Colonic mucosa (tissue), 4 donors: ENCODE measurements around the gene OR5H15. TPM values are rescaled to one million over a fixed set of nuclear protein-coding genes. Genes with fewer than 3 reads are reported as not detected.
"Not testable (repeated sequence)": the region's sequence is repeated elsewhere in the genome, so short reads cannot be mapped to it uniquely, and the experiment has no call there.

ENCODE experiments used
- DNase-seq: peaks from one replicate; pipeline ENCODE4 v3.0.0-alpha.2; 2020
- H3K27ac ChIP-seq: fragments of 200-600 bp; one replicate; pipeline ENCODE4 v1.8.0; 2021
- H3K27me3 ChIP-seq: fragments of 200-600 bp; one replicate; pipeline ENCODE4 v1.8.0; 2021
- H3K36me3 ChIP-seq: fragments of 200-600 bp; one replicate; pipeline ENCODE4 v1.8.0; 2021
- H3K4me1 ChIP-seq: fragments of 200-600 bp; one replicate; pipeline ENCODE4 v1.8.0; 2021; ENCODE audit warnings: mild to moderate bottlenecking
- H3K4me3 ChIP-seq: fragments of 200-600 bp; one replicate; pipeline ENCODE4 v1.8.0; 2021
- H3K9ac ChIP-seq, 2 donors: one replicate each; pipeline ENCODE4 v1.7.0; 2013; ENCODE audit warnings: control low read depth in 2 of 2, low read depth in 2 of 2, low read length in 2 of 2
- H3K9me3 ChIP-seq: fragments of 200-600 bp; one replicate; pipeline ENCODE4 v1.8.0; 2021
- CTCF ChIP-seq: fragments of 200-600 bp; IDR thresholded peaks from one replicate; pipeline ENCODE4 v1.8.0; 2022; ENCODE audit warnings: antibody characterized with exemption, mild to moderate bottlenecking
- intact Hi-C: fragments of 100-400 bp; cut with DNase I; formaldehyde crosslinking; loops from one replicate; pipeline ENCODE4 v1.14.1; 2022
- total RNA-seq, 2 donors: library from RNA; stranded (reverse); fragmentation: NEBNext Ultra II Directional in 1 of 2; extraction: Animal tissue kit (Norgen Biotek cat#: 25700) in 1 of 2; gene quantifications; one replicate each; pipeline ENCODE4 v1.2.1, GENCODE V29; 2021
- donor health status: healthy.
- donor health status: DM: no; HTN: no; CAD: no.
- donor health status: DM: no; HTN: no; CAD: no.

OR5H15 gene
- total RNA-seq, 2 donors from 2014 or later, result not detected

- intact Hi-C loops, result no loop called here
Measured at GRCh38 chr3:98180319-98180890, 13.9 kb downstream of the OR5H15 start.

GRCh38 chr3:98182196-98182595 is 15.7 kb downstream of the OR5H15 start:
- Histone ChIP-seq H3K4me1 (no peaks in the 10 kb centered on the region), H3K27ac (no peak overlapping the region), H3K36me3 (no peaks in the 10 kb centered on the region), H3K27me3 (no peaks in the 10 kb centered on the region), H3K9ac (no peak overlapping the region), H3K4me3 (no peak overlapping the region), H3K9me3 (no peaks in the 10 kb centered on the region)
- intact Hi-C loops, result no loop called here
- TF ChIP-seq CTCF, result no peak
- DNase-seq, result no peak

More at GRCh38 chr3:98180319-98180890, 13.9 kb downstream of the OR5H15 start:
- H3K4me1 ChIP-seq, result no peaks in the 10 kb centered on the region
- DNase-seq, result no peak
- H3K36me3 ChIP-seq, result no peaks in the 10 kb centered on the region
- no peak overlapping the region for H3K4me3 ChIP-seq
- no peak overlapping the region for H3K9ac ChIP-seq
- H3K27ac ChIP-seq, result no peak overlapping the region
- no peaks in the 10 kb centered on the region for H3K9me3 ChIP-seq
- no peaks in the 10 kb centered on the region for H3K27me3 ChIP-seq
- TF ChIP-seq CTCF, result no peak

- Histone ChIP-seq H3K36me3 (no peaks in the 10 kb centered on the region), H3K9me3 (no peaks in the 10 kb centered on the region), H3K27me3 (no peaks in the 10 kb centered on the region), H3K4me1 (no peaks in the 10 kb centered on the region), H3K27ac (no peak overlapping the region), H3K4me3 (no peak overlapping the region), H3K9ac (no peak overlapping the region)
- no peak for TF ChIP-seq CTCF
- no peak for DNase-seq
- intact Hi-C loops, result no loop called here
Measured at GRCh38 chr3:98185180-98185579, 18.7 kb downstream of the OR5H15 start.

GRCh38 chr3:98188545-98188944 is 22.0 kb downstream of the OR5H15 start:
- intact Hi-C loops, result no loop called here
- Histone ChIP-seq H3K4me1 (no peaks in the 10 kb centered on the region), H3K27me3 (no peaks in the 10 kb centered on the region), H3K4me3 (no peak overlapping the region), H3K27ac (no peak overlapping the region), H3K9ac (no peak overlapping the region), H3K9me3 (no peaks in the 10 kb centered on the region), H3K36me3 (no peaks in the 10 kb centered on the region)
- TF ChIP-seq CTCF, result no peak
- no peak for DNase-seq

GRCh38 chr3:98190911-98191310 is 24.4 kb downstream of the OR5H15 start:
- H3K27me3 ChIP-seq, H3K4me3 ChIP-seq, H3K9me3 ChIP-seq, H3K36me3 ChIP-seq, H3K9ac ChIP-seq, H3K27ac ChIP-seq, DNase-seq, H3K4me1 ChIP-seq, intact Hi-C loops: not testable (repeated sequence)

- H3K4me1 ChIP-seq, H3K36me3 ChIP-seq, H3K4me3 ChIP-seq, intact Hi-C loops, H3K9me3 ChIP-seq, H3K27me3 ChIP-seq, H3K27ac ChIP-seq, DNase-seq, H3K9ac ChIP-seq: not testable (repeated sequence)
Measured at GRCh38 chr3:98196293-98196692, 29.8 kb downstream of the OR5H15 start.
